HG02840 (cell line): Measurements from ENCODE around the gene CLMN.
"Not testable (repeated sequence)": the region's sequence is repeated elsewhere in the genome, so short reads cannot be mapped to it uniquely, and the experiment has no call there.

ENCODE experiments used
- ATAC-seq: cut with Tn5 transposase; IDR thresholded peaks from one replicate; pipeline ENCODE4 v1.9.1; 2021; ENCODE audit warnings: mild to moderate bottlenecking, moderate library complexity, moderate number of reproducible peaks; ENCODE audit not compliant: unreplicated experiment, low FRiP score

CLMN gene

GRCh38 chr14:95183082-95183481, 136.6 kb downstream of the CLMN start:
- no peak for ATAC-seq

- ATAC-seq = no peak
These were observed 137.3 kb downstream of the CLMN start for GRCh38 chr14:95182379-95182778.

GRCh38 chr14:95180966-95181741, 138.6 kb downstream of the CLMN start:
- ATAC-seq = no peak

- not testable (repeated sequence) for ATAC-seq
These were observed 144.0 kb downstream of the CLMN start for GRCh38 chr14:95175670-95176069.

- ATAC-seq = no peak
These were observed 145.4 kb downstream of the CLMN start for GRCh38 chr14:95174184-95174792.

GRCh38 chr14:95173518-95173917, 146.2 kb downstream of the CLMN start:
- no peak for ATAC-seq

GRCh38 chr14:95167177-95167576, 152.5 kb downstream of the CLMN start:
- no peak for ATAC-seq

GRCh38 chr14:95165517-95165916, 154.2 kb downstream of the CLMN start:
- ATAC-seq = no peak

- no peak for ATAC-seq
These were observed 155.2 kb downstream of the CLMN start for GRCh38 chr14:95164506-95164905.

GRCh38 chr14:95163666-95164065, 156.0 kb downstream of the CLMN start:
- ATAC-seq = no peak

- ATAC-seq = no peak
These were observed 156.6 kb downstream of the CLMN start for GRCh38 chr14:95163132-95163531.

- no peak for ATAC-seq
These were observed 157.1 kb downstream of the CLMN start for GRCh38 chr14:95162641-95163040.

GRCh38 chr14:95157327-95158189, 162.2 kb downstream of the CLMN start, which contains the start of gene DICER1:
Gene DICER1, minus strand, starts transcription at chr14:95157529. Its CDS starts 24,071 bp downstream, at chr14:95133458.
- ATAC-seq = peak; percentile 74

- peak; percentile 27 for ATAC-seq
These were observed 162.7 kb downstream of the CLMN start for GRCh38 chr14:95157048-95157326.

GRCh38 chr14:95156161-95157047, 163.3 kb downstream of the CLMN start:
- ATAC-seq = peak; percentile 27

- ATAC-seq = no peak
These were observed 164.7 kb downstream of the CLMN start for GRCh38 chr14:95155045-95155444.

GRCh38 chr14:95153866-95154265, 165.8 kb downstream of the CLMN start:
- no peak for ATAC-seq

- ATAC-seq = no peak
These were observed 168.1 kb downstream of the CLMN start for GRCh38 chr14:95151561-95151960.

- no peak for ATAC-seq
These were observed 168.8 kb downstream of the CLMN start for GRCh38 chr14:95150910-95151309.

- no peak for ATAC-seq
These were observed 170.3 kb downstream of the CLMN start for GRCh38 chr14:95149441-95149840.
